Effector CD4-positive, alpha-beta T cell (primary cell): ENCODE data around the gene NOLC1.

Source experiments
- DNase-seq: peaks from one replicate; pipeline ENCODE4 v3.0.0-alpha.2; 2020
- total RNA-seq: gene quantifications from one replicate; lab custom pipeline; 2026; lab: John Stamatoyannopoulos, UW

The NOLC1 gene
- 103 reads per million, percentile 83 among the genes with 10 or more reads in this experiment for total RNA-seq

- peak; percentile 99 for DNase-seq
These were observed at the start of gene NOLC1 for GRCh38 chr10:102151774-102152544. Gene NOLC1 (plus strand): TSS chr10:102152389. CDS start chr10:102152411, 22 bp downstream.

GRCh38 chr10:102102421-102102820, 49.8 kb upstream of the NOLC1 start:
- no peak for DNase-seq

- DNase-seq, result no peak
These were observed 45.2 kb upstream of the NOLC1 start for GRCh38 chr10:102106998-102107397.

GRCh38 chr10:102109166-102110116, 42.7 kb upstream of the NOLC1 start:
- DNase-seq, result no peak

- DNase-seq, result no peak
These were observed 40.9 kb upstream of the NOLC1 start for GRCh38 chr10:102111276-102111675.

- DNase-seq, result no peak
These were observed 39.9 kb upstream of the NOLC1 start for GRCh38 chr10:102112210-102112817.

- no peak for DNase-seq
These were observed 38.8 kb upstream of the NOLC1 start for GRCh38 chr10:102113261-102113955.

- no peak for DNase-seq
These were observed 38.0 kb upstream of the NOLC1 start for GRCh38 chr10:102113956-102114857.

GRCh38 chr10:102114861-102115618, 37.1 kb upstream of the NOLC1 start:
- peak; percentile 81 for DNase-seq

GRCh38 chr10:102115775-102116174, 36.4 kb upstream of the NOLC1 start:
- no peak for DNase-seq

- no peak for DNase-seq
These were observed 35.5 kb upstream of the NOLC1 start for GRCh38 chr10:102116656-102117055.

GRCh38 chr10:102117391-102118159, 34.6 kb upstream of the NOLC1 start:
- peak; percentile 55 for DNase-seq

- no peak for DNase-seq
These were observed 33.3 kb upstream of the NOLC1 start for GRCh38 chr10:102118867-102119266.

- peak; percentile 19 for DNase-seq
These were observed 32.6 kb upstream of the NOLC1 start for GRCh38 chr10:102119417-102120141.

- DNase-seq, result peak; percentile 56
These were observed 31.8 kb upstream of the NOLC1 start, which contains the start of gene LDB1 for GRCh38 chr10:102120142-102120990. Gene LDB1 (minus strand): TSS chr10:102120368. CDS start chr10:102120110, 258 bp downstream.

- DNase-seq, result no peak
These were observed 31.0 kb upstream of the NOLC1 start for GRCh38 chr10:102120991-102121738.

GRCh38 chr10:102121739-102122372, 30.3 kb upstream of the NOLC1 start:
- DNase-seq, result no peak
